Measurements from ENCODE around the gene SYT11.
"Not testable (repeated sequence)": the region's sequence is repeated elsewhere in the genome, so short reads cannot be mapped to it uniquely, and the experiment has no call there.

SYT11 gene

GRCh38 chr1:155919801-155920200, 60.4 kb downstream of the SYT11 start:
- H3K4me3 ChIP-seq (ENCODE audit: low read depth, low read length): no peak overlapping the region
- TF ChIP-seq CTCF (IDR thresholded peaks at IDR 0.05; ENCODE audit: low read depth, low read length): no peak
- DNase-seq (ENCODE audit: low read depth, low spot score): no peak
- in situ Hi-C loops (cut with HindIII; ENCODE audit: low sequenced_read_pairs): no loop called here

DNA sequence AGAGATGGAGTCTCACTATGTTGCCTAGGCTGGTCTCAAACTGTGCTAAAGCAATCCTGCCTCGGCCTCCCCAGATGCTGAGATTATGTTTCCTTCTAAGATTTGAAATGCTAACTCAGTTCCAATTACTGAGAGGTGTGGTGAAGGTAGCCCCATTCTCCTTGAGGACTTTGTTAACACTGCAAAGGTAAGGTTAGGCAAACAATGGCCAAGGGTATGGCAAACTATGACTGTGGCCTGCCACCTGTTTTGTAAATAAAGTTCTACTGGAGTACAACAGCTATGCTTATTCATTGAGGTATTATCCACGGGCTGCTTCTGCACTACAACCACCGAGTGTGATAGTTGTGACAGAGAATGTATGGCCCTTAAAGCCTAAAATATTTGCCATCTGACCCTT, 61.4 kb downstream of the SYT11 start:
- TF ChIP-seq CTCF (IDR thresholded peaks at IDR 0.05; ENCODE audit: low read depth, low read length): no peak
- in situ Hi-C loops (cut with HindIII; ENCODE audit: low sequenced_read_pairs): no loop called here
- no peak for DNase-seq (ENCODE audit: low read depth, low spot score)
- H3K4me3 ChIP-seq (ENCODE audit: low read depth, low read length): no peak overlapping the region

- H3K4me3 ChIP-seq (ENCODE audit: low read depth, low read length): no peak overlapping the region
- no peak for TF ChIP-seq CTCF (IDR thresholded peaks at IDR 0.05; ENCODE audit: low read depth, low read length)
- in situ Hi-C loops (cut with HindIII; ENCODE audit: low sequenced_read_pairs): no loop called here
- no peak for DNase-seq (ENCODE audit: low read depth, low spot score)
Observed at GRCh38 chr1:155925506-155925905, 66.1 kb downstream of the SYT11 start.

DNA sequence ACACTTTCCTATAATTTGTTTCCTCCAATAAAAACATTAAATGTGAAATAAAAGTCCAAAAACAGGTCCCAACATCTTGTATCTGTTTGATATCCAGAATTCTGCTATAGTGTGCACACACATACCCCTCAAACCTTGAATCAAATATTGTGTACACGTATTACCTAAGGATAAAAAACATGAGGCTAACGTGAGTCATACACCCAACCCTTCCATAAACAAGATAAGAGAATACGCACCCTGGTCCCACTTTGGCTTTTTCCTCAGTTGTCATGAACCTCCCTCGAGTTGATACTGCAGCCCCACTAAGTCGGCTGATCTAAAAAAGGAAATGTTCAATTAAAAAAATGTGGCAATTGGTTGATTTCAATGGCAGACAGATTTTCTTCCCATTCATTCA, 69.7 kb downstream of the SYT11 start:
- no peak for DNase-seq (ENCODE audit: low read depth, low spot score)
- TF ChIP-seq CTCF (IDR thresholded peaks at IDR 0.05; ENCODE audit: low read depth, low read length): no peak
- in situ Hi-C loops (cut with HindIII; ENCODE audit: low sequenced_read_pairs): no loop called here

GRCh38 chr1:155930725-155931124, 71.4 kb downstream of the SYT11 start:
- in situ Hi-C loops (cut with HindIII; ENCODE audit: low sequenced_read_pairs); H3K4me3 ChIP-seq (ENCODE audit: low read depth, low read length): not testable (repeated sequence)

More for the DNA sequence above, 69.7 kb downstream of the SYT11 start:
- no peak overlapping the region for H3K4me3 ChIP-seq (ENCODE audit: low read depth, low read length)

DNA sequence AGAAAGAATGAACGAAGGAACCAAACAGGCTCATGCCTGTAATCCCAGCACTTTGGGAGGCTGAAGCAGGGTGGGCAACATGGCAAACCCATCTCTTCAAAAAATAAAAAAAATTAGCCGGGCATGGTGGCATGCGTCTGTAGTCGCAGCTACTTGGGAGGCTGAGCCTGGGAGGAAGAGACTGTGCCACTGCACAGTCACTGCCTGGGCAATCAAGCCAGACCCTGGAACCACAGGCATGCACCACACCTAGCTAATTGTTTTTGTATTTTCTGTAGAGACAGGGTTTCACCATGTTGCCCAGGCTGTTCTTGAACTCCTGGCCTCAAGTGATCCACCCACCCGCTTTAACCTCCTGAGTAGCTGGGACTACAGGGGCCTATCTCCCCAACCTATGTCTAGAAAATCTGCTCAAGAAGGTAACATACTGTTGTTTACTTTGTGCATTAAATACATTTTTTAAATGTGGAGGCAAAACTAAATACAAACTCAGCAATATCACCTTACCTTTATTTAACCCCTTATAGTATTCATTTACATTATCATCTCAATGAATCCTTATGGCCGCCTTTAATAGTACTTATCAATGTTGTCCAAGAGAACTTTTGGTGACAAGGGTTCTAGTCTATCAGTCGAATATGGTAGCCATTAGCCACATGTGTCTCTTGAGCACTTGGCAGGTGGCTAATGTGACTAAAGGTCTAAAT, 72.1 kb downstream of the SYT11 start:
- in situ Hi-C loops (cut with HindIII; ENCODE audit: low sequenced_read_pairs): no loop called here
- no peak overlapping the region for H3K4me3 ChIP-seq (ENCODE audit: low read depth, low read length)
- TF ChIP-seq CTCF (IDR thresholded peaks at IDR 0.05; ENCODE audit: low read depth, low read length): no peak
- DNase-seq (ENCODE audit: low read depth, low spot score): no peak

More at GRCh38 chr1:155930725-155931124, 71.4 kb downstream of the SYT11 start:
- DNase-seq (ENCODE audit: low read depth, low spot score): not testable (repeated sequence)

- in situ Hi-C loops (cut with HindIII; ENCODE audit: low sequenced_read_pairs): no loop called here
- TF ChIP-seq CTCF (IDR thresholded peaks at IDR 0.05; ENCODE audit: low read depth, low read length): no peak
- DNase-seq (ENCODE audit: low read depth, low spot score): no peak
- H3K4me3 ChIP-seq (ENCODE audit: low read depth, low read length): no peak overlapping the region
Observed at GRCh38 chr1:155932081-155932480, 72.7 kb downstream of the SYT11 start.

Data from astrocyte of the spinal cord (primary cell).